Embryonic facial prominence (tissue), 1 donor: ENCODE results near the gene OSBPL10.

ENCODE experiments used
- DNase-seq: peaks from one replicate; pipeline ENCODE4 v3.0.0-alpha.2; 2016; ENCODE audit errors: extremely low spot score

Gene OSBPL10

DNA sequence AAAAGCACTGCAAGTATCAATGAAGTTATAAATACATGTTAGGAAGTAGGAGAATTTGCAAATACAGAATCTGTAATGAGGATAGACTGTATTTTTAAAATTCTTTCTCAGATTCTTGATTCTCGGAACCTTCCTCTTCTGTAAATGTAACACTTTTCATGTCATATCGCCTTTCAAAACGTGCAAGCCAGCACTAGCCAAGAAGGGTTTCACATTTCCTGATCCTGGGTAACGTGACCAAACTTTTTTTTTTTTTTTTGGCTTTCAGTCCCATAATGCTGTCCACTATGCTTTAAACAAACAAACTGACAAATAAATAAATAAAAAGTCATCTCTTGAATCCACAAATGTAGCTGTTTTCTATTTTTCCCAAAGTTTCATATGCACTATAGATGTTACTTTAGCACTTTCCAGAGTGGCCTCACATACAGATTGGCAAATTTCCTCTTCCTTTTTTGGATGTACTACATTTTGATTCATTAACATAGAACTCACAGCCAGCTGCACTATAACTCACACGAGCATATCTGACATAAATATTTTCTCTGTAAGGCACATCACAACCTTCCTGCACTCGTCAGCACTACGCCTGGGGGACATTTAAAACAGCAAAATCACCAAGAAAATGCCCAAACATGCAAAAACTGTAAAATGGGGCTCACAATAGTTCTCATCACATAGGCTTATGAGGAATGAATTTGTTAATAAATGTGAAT, 208.1 kb downstream of the OSBPL10 start:
- DNase-seq: no peak

GRCh38 chr3:31772272-31772671, 208.8 kb downstream of the OSBPL10 start:
- DNase-seq: no peak

DNA sequence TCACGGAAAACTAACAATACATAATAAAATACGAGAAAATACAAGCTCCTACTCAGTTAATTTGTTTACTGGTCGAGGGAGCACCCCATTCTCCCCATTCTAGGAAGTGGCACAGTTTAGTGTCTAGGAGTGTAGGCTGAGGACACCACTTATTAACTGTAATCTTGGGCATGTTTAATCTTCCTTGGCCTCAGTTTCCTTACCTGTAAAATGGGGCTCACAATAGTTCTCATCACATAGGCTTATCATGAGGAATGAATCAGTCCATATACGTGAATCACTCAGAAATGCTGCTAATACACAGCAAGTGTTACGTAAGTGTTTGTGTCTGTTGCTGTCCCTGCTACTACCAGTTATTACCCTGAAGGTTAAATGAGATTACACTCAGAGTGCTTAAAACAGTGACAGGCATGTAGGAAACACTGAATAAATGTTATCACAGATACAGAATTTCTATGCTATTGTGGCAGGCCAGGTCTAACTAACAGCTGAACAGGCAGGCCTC, 210.2 kb downstream of the OSBPL10 start:
- no peak for DNase-seq

DNA sequence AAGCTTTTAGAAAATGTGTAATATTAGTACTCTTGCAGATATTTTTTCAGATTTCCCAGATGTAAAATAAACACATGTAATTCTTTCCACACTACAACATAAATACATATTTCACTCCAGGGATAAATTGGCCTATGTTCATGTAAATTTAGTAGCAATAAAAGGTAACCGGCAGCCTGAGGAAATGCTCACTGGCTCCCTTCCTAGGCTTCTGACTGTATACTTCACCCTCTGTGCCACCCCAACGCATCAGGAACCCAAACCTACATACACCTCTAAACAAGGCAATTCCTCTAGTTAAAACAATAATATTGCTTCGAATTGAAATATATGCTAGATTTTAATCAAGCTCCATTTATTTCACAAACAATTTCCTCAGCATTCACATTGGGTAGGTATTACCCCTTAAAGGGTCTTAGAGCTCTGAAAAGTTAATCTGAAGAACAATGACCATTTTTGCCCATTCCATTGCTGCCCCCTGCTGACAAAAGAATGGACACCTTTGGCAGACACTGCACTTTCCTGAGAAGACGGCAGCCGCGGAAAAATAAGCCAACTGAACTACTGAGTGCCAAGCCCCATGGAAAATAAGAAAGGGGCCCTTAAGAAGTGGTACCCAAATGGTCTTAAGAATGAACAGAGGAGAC, 212.5 kb downstream of the OSBPL10 start:
- DNase-seq: no peak

DNA sequence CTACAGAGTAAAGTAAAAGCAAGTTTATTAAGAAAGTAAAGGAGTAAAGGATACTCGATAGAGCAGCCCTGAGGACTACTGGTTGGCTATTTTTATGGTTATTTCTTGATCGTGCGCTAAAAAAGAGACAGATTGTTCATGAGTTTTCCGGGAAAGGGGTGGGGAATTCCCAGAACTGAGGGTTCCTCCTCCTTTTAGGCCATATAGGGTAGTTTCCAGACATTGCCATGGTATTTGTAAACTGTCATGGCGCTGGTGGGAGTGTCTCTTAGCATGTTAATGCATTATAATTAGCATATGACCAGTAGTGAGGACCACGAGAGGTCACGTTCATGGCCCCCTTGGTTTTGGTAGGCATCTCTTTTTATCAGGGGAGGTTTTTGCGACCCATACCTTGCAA, 213.1 kb downstream of the OSBPL10 start:
- DNase-seq: no peak

GRCh38 chr3:31766669-31767068, 214.4 kb downstream of the OSBPL10 start:
- no peak for DNase-seq

- no peak for DNase-seq
These were observed 215.2 kb downstream of the OSBPL10 start for GRCh38 chr3:31765871-31766270.

DNA sequence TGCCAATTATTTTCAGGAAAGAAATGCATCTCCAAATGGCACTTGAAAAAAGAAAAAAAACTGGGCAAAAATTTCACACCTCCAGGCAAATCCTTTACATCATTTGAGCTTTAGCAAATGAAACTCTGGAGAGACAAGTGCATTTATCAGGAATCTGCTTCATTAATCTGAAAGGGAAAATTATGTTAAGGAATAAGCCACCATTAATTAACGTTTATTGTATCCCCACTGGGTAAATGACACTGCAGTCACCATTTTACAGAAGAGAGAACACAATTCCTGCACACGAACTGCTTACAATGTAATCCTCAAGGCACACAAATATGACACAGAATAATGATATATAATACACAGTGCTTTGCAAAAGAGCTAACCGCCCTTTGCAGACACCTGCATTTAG, 217.3 kb downstream of the OSBPL10 start:
- no peak for DNase-seq

GRCh38 chr3:31762888-31763351, 218.1 kb downstream of the OSBPL10 start:
- DNase-seq: no peak

GRCh38 chr3:31762097-31762764, 218.8 kb downstream of the OSBPL10 start:
- no peak for DNase-seq

DNA sequence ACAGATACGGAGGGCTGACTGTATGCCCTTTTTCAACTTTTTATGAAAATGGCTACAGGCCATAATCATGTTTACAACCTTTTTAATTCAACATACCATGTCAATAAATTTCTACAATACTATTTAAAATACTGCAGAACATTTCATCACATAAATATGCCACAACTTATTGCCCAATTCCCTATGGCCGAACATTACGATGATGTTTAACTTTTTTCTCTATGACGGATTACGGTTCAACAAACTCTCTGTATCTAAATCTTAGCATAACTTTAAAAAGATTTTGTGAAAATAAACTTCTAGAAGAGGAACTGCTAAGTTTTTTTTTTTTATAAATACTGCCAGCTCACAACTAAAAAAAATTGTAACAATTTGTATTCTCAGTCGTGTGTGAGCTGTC, 220.4 kb downstream of the OSBPL10 start:
- DNase-seq: no peak

DNA sequence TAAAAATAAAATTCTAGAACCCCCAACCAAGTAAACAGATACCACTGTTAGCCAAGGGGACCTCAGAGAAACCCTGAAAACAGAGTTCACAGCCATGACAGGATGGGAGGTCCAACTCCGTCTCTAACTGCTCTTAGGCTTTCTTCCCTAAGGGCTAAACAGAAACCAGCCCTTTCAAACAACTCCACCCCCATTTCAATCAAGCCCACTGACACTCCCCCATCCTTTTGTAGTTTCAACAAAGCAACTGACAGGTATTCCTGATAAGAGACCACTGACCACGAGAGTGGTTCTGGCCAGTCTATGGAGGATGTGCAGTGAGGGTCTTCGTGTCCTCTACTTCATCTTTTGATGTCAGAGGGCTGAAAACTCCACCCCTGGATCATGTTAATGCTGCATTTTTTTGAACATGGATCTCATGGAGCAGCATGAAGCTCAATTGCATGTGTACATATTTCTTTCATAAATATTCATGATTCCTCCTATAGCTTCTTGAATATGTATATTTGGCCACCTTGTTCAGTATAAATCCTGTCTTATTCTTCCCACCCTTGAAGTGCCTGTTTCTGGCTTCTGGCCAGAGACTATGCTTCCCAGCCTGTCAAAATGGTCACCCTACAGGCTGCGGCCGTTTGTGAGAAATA, 222.6 kb downstream of the OSBPL10 start:
- no peak for DNase-seq

DNA sequence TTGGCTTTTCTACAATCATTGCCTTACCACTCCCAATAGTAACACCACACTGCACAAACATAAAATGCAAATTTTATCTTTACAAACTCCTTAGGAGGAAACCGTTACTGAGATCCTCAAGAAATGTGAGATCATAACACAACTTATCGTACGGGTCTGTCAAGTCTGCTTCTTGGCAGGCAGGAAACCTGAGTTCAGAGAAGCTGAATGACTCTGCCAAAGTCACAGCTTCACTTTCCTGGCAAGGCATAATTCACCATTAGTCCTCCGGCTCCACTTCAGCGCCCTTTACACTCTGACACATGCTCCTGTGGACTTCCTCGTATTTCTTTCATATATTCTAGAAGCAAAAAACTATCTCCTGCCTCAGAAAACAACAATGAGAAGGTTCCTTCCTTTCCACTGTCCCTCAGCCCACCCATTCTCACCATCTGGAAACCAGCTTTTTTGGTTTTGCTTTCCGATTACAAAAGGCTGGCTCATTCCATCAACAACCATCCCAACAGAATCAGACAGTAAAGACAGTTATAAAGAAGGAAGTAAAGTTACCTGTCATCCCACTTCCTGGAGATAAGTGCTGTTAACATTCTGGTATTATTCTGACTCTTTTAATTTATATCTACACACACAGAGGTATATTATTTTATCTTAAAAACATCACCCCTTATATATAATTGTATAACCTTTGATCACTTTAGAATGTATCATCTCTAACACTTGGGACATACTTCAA, 225.0 kb downstream of the OSBPL10 start:
- DNase-seq: no peak

DNA sequence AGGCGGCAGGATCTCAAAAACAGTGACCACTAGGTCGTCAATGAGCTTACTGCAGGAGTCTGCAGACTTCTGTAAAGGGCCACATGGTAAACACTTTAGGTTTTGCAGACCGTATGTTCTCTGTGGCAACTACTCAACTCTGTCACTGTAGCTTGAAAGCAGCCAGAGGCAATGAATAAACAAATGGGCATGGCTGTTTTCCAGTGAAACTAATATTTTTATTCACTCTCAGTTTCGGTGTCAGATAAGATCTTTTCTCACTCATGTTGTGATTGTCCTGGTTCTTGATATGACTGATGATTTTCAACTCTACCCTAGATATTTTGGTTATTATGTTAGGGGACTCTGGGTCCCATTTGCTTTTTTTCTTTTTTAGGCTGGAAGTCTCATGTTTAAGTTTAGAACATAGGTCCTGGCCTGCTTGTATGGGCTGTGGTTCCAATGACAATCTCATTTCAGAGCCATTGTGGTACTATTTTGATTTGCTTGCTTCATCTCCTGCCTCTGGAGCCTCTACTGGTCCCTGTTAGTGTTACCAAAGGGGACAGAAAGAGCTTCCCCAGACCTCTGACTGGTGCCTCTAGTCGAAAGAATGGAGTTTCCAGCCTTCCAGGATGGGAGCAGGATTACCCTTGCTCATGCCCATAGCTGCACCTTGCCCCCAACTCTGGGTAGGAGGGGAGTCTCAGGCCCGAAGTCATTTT, 226.3 kb downstream of the OSBPL10 start:
- no peak for DNase-seq

DNA sequence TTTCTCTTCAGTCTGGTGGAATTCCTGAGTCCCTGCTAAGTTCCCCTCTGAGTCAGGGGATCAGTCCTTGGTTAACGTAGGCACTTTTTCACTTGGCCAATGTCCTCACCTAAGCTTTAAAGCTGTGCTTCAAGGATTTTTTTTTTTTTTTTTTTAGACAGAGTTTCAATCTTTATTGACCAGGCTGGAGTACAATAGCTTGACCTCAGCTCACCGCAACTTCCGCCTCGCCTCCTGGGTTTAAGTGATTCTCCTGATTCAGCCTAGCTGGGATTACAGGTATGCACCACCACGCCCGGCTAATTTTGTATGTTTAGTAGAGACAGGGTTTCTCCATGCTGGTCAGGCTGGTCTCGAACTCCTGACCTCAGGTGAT, 228.0 kb downstream of the OSBPL10 start:
- DNase-seq: no peak

- no peak for DNase-seq
These were observed 228.6 kb downstream of the OSBPL10 start for GRCh38 chr3:31752305-31753049.

- no peak for DNase-seq
These were observed 230.7 kb downstream of the OSBPL10 start for GRCh38 chr3:31750341-31750740.

DNA sequence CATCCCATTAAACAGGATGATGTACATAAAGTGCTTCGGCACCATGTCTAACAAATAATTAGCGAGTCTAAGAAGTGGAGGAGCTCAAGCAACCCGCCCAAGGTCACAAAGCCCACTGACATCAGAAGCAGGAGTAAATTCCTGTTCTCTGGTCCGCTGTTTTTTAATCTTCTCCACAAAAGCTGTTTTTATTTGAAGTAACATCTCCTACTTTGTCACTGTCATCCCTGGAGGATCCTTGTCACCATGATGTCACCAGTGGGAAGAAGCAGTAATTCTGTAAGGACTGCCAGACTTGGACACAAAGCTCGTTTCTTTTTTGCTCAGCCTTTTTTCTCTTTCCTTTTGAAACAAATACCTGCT, 232.1 kb downstream of the OSBPL10 start:
- no peak for DNase-seq

DNA sequence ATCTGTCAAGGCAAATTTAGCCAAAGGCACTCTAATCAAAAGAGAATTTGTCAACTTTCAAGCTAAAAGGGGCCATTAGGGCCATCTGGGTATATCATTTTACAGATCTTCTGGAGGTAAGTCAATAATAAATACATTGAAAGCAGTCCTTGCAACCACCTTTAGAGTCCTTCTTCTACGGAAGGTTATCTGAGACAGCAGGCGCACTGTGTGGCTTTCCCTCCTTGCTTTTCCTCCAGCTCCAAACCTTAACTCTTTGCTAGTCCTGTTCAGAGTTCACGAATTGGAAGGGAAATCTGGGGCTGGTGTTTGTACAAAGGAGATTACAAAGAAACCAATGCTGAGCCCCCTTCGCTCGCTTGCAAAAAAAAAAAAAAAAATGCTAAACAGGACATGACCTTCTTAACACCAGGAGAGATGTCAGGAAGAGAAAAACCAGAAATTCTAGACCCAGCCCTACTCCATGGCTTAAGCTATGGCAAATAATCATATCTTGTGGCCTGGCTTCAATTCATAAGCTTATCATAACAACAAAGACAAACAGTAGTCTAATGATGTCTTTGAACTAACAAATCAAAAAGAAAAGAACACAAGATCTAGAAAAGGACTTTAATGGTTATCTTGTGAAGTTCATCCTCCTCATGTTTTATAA, 232.7 kb downstream of the OSBPL10 start:
- no peak for DNase-seq

DNA sequence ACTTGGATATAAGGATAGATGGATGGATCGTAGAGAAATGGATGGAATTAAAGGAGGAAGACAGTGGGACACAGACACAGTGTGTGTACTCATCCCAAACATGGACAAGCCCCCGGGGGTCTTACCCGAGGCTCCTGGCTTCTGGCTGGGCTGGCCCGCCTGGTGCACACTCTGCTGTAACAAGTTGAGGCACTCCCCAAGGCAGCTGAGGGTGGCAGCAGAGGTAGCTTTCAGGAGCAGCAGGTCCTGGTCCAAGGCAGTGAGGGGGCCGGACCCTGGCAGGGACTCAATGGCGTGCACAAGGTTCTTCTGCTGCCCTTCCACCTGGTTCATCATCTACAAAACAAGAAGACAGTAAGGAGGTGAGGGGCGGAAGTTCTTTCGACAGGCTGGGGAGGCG, 233.3 kb downstream of the OSBPL10 start:
- no peak for DNase-seq
